Fibroblast of lung (primary cell): ENCODE data around the gene OGFR. TPM values are rescaled to one million over a fixed set of nuclear protein-coding genes. Genes with fewer than 3 reads are reported as not detected.

ENCODE experiments used
- DNase-seq, 2 donors: peaks; one replicate each; pipeline versions ENCODE4 v3.0.0 to v3.0.0-alpha.2; 2010; ENCODE audit warnings: low read depth in 2 of 2
- H2AFZ ChIP-seq: 2 replicates; pipeline ENCODE4 v1.5.1; 2012; ENCODE audit warnings: low read length, control low read depth, inconsistent platforms
- H3K27ac ChIP-seq: 2 replicates; pipeline ENCODE4 v1.5.1; 2011; ENCODE audit warnings: low read length, control low read depth; ENCODE audit not compliant: insufficient read depth
- H3K27me3 ChIP-seq: 2 replicates; pipeline ENCODE4 v1.5.1; 2011; ENCODE audit warnings: mild to moderate bottlenecking, low read length; ENCODE audit not compliant: control insufficient read depth, insufficient read depth
- H3K36me3 ChIP-seq: 2 replicates; pipeline ENCODE4 v1.5.1; 2011; ENCODE audit warnings: low read length; ENCODE audit not compliant: control insufficient read depth, insufficient read depth
- H3K4me1 ChIP-seq: 2 replicates; pipeline ENCODE4 v1.5.1; 2011; ENCODE audit warnings: low read length; ENCODE audit not compliant: control insufficient read depth, insufficient read depth; ENCODE audit errors: extremely low read depth
- H3K4me2 ChIP-seq: 2 replicates; pipeline ENCODE4 v1.5.1; 2011; ENCODE audit warnings: low read length, control low read depth; ENCODE audit not compliant: insufficient read depth; ENCODE audit errors: extremely low read depth
- H3K4me3 ChIP-seq, 4 experiments: fragments of 200-600 bp in 1 of 4; sonication (generic) in 1 of 4; replicated peaks in 1 of 4; 2 replicates each; pipeline ENCODE4 v1.5.1; 2011 to 2016; ENCODE audit warnings: low read length in 4 of 4, low read depth in 3 of 4, mild to moderate bottlenecking in 3 of 4, control low read depth in 2 of 4, inconsistent platforms in 1 of 4, mixed read lengths in 1 of 4; ENCODE audit not compliant: insufficient read depth in 1 of 4; ENCODE audit errors: control extremely low read depth in 1 of 4
- H3K79me2 ChIP-seq: 2 replicates; pipeline ENCODE4 v1.5.1; 2012; ENCODE audit warnings: mild to moderate bottlenecking, low read length, inconsistent platforms; ENCODE audit not compliant: control insufficient read depth, insufficient read depth
- H3K9ac ChIP-seq: 2 replicates; pipeline ENCODE4 v1.5.1; 2011; ENCODE audit warnings: mild to moderate bottlenecking, low read length, control low read depth; ENCODE audit not compliant: insufficient read depth
- H3K9me3 ChIP-seq: 2 replicates; pipeline ENCODE4 v1.5.1; 2012; ENCODE audit warnings: low read depth, low read length; ENCODE audit not compliant: control insufficient read depth, insufficient read depth
- H4K20me1 ChIP-seq: 2 replicates; pipeline ENCODE4 v1.5.1; 2011; ENCODE audit warnings: low read length; ENCODE audit not compliant: control insufficient read depth, insufficient read depth; ENCODE audit errors: extremely low read depth
- CTCF ChIP-seq, 2 donors: IDR thresholded peaks in 1 of 2; conservative IDR thresholded peaks in 1 of 2; 1 replicate in 1 of 2; 2 replicates in 1 of 2; pipeline ENCODE4 v1.5.1; 2011 to 2012; ENCODE audit warnings: low read length in 2 of 2, control low read depth in 1 of 2, inconsistent platforms in 1 of 2, low read depth in 1 of 2, mild to moderate bottlenecking in 1 of 2
- EZH2 ChIP-seq: IDR thresholded peaks from 2 replicates; pipeline ENCODE4 v1.5.1; 2012; ENCODE audit warnings: low read length, control low read depth, mild to moderate bottlenecking; ENCODE audit errors: missing control alignments
- polyA plus RNA-seq, 2 donors: library from polyadenylated mRNA; depleted of rRNA in 1 of 2; stranded (reverse) in 1 of 2; unstranded in 1 of 2; fragments of >200 nt; gene quantifications; 2 replicates each; pipeline ENCODE4 v1.2.1, GENCODE V29; 2011 to 2012; ENCODE audit warnings: missing spikeins in 1 of 2
- total RNA-seq: library from RNA; depleted of rRNA; stranded (reverse); fragments of >200 nt; gene quantifications from 2 replicates; pipeline ENCODE4 v1.2.1, GENCODE V29; 2014

Gene OGFR
- total and polyA plus RNA-seq, 2 donors (not counting 1 experiment from before 2014, with no cell fraction given) = 19.7 to 34.0 TPM

- Histone ChIP-seq H3K9ac (no peak overlapping the region), H3K4me2 (no peak overlapping the region), H4K20me1 (no peaks in the 10 kb centered on the region), H3K79me2 (no peaks in the 10 kb centered on the region), H3K27ac (no peak overlapping the region), H3K4me3 (no peak overlapping the region), H2AFZ (no peak overlapping the region), H3K9me3 (no peaks in the 10 kb centered on the region), H3K27me3 (no peaks in the 10 kb centered on the region), H3K36me3 (no peaks in the 10 kb centered on the region), H3K4me1 (peaks cover 8% of the 10 kb centered on the region)
- DNase-seq = no peak
- TF ChIP-seq EZH2 = no peak
- TF ChIP-seq CTCF (conservative IDR thresholded peaks at IDR 0.05 in 1 of 2, IDR thresholded peaks at IDR 0.05 in 1 of 2; ENCODE audit: low read depth in 1 of 2, low read length in 2 of 2) = no peak
Observed at GRCh38 chr20:62823688-62824475, 19.2 kb downstream of the OGFR start.

GRCh38 chr20:62824476-62825332 lies 20.1 kb downstream of the OGFR start:
- H3K9ac ChIP-seq = no peak overlapping the region
- H3K27me3 ChIP-seq = no peaks in the 10 kb centered on the region
- H3K9me3 ChIP-seq = no peaks in the 10 kb centered on the region
- no peaks in the 10 kb centered on the region for H3K79me2 ChIP-seq
- no peaks in the 10 kb centered on the region for H3K4me1 ChIP-seq
- H3K27ac ChIP-seq = no peak overlapping the region
- TF ChIP-seq EZH2 (no peak), CTCF (conservative IDR thresholded peaks at IDR 0.05 in 1 of 2, IDR thresholded peaks at IDR 0.05 in 1 of 2; ENCODE audit: low read depth in 1 of 2, low read length in 2 of 2) (no peak)
- H2AFZ ChIP-seq = no peak overlapping the region
- no peaks in the 10 kb centered on the region for H4K20me1 ChIP-seq
- H3K4me3 ChIP-seq = peak overlapping the region in 1 of 4 experiments; percentile 25
- peak overlapping the region; percentile 68 for H3K4me2 ChIP-seq
- no peaks in the 10 kb centered on the region for H3K36me3 ChIP-seq
- peak; percentile 32 to 52 for DNase-seq

DNA sequence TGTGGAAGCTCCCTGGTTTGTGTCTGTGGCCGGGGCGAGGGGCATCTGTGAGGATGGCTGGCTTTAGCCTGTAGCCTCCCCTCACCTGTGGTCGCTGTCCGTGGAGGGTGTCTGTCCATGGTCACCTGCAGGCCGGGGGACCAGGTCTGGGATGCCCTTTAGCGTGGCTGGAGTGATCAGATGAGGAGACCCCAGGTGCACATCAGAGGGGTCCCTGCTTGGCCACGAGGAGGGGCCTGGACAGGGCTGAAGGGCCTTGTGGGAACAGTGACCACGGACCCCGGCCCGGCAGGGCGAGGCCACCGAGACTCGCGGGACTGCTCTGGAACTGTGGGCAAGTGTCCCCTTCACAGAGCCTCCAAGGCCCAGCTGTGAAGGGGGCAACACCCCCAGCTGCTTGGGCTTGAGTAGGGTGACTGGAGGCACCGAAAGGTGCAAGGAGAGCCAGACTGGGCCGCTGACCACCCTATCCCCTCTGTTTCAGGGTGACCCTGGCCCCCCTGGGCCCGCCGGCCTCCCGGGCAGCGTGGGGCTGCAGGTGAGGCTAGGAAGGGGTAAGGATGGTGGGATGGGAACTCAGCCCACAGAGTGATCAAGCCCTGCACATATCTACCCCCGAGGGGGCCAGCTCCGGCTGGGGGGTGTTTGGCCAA lies 20.8 kb downstream of the OGFR start:
- no peak overlapping the region for H3K4me3 ChIP-seq
- no peaks in the 10 kb centered on the region for H3K27me3 ChIP-seq
- no peaks in the 10 kb centered on the region for H3K4me1 ChIP-seq
- H2AFZ ChIP-seq = no peak overlapping the region
- TF ChIP-seq EZH2 (no peak), CTCF (conservative IDR thresholded peaks at IDR 0.05 in 1 of 2, IDR thresholded peaks at IDR 0.05 in 1 of 2; ENCODE audit: low read depth in 1 of 2, low read length in 2 of 2) (no peak)
- H4K20me1 ChIP-seq = no peaks in the 10 kb centered on the region
- no peak for DNase-seq
- no peaks in the 10 kb centered on the region for H3K79me2 ChIP-seq
- no peaks in the 10 kb centered on the region for H3K36me3 ChIP-seq
- H3K27ac ChIP-seq = no peak overlapping the region
- H3K9ac ChIP-seq = no peak overlapping the region
- H3K4me2 ChIP-seq = no peak overlapping the region
- H3K9me3 ChIP-seq = no peaks in the 10 kb centered on the region
